CD4-positive, alpha-beta T cell treated with Interleukin-12 subunit alpha and Interleukin-12 subunit beta, for 1 hour (primary cell): ENCODE measurements around the gene UGT2B17.
"Not testable (repeated sequence)": the region's sequence is repeated elsewhere in the genome, so short reads cannot be mapped to it uniquely, and the experiment has no call there.

ENCODE experiments used
- DNase-seq: peaks from one replicate; pipeline ENCODE4 v3.0.0-alpha.2; 2020

UGT2B17 gene

DNA sequence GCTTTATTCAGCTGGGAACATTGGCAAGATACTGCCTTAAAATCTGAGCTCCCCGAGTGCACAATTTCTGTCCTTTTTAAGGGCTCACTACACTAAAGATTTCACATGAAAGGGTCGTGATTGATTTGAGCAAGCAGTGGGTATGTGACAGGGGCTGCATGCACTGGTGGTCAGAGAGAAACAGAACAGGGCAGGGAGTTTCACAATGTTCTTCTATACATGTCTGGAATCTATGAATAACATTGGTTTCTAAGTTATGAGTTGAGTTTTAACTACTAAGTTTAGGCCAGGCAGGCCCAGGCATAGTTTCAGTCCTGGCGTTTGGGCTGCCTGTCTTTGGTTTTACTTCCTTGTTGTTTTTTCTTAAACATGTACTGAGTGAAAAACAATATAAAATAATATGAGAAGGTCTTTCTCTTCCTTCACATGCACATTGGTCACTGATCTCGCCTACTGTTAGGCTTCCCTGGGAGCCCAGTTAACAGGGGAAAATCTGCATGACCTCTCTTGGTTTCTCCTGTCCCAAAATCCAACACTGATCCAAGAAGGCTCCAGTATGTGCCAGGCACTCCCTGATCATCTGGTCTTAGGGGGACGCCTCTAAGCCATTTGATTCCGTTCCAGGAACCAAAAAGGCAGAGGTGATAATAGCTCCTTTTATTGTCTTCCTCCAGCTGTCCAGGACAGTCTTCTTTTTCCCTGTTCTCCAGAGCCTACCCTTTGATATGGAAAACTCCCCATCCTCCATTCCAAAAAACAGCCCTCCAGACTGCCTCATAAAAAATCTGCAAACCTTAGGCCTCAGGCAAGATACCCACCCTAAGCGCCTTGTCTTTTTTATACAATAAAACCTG lies at the start of gene UGT2B17:
Gene UGT2B17 (minus strand): TSS at position 51 of the 854 bp plus-strand sequence. CDS start 7,838 bp downstream, outside the sequence.
- no peak for DNase-seq

DNA sequence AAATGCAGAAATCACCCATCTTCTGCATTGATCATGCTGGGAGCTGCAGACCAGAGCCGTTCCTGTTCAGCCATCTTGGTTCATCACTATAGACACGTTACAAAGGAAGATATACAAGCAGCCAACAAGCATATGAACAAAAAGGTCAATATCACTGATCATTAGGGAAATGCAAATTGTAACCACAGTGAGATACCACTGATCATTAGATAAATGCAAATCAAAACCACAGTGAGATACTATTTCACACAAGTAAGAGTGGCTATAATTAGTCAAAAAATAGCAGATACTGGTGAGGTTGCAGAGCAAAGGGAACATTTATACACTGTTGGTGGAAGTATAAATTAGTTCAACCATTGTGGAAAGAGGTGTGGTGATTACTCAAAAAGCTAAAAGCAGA lies 46.6 kb upstream of the UGT2B17 start:
- DNase-seq: not testable (repeated sequence)

DNA sequence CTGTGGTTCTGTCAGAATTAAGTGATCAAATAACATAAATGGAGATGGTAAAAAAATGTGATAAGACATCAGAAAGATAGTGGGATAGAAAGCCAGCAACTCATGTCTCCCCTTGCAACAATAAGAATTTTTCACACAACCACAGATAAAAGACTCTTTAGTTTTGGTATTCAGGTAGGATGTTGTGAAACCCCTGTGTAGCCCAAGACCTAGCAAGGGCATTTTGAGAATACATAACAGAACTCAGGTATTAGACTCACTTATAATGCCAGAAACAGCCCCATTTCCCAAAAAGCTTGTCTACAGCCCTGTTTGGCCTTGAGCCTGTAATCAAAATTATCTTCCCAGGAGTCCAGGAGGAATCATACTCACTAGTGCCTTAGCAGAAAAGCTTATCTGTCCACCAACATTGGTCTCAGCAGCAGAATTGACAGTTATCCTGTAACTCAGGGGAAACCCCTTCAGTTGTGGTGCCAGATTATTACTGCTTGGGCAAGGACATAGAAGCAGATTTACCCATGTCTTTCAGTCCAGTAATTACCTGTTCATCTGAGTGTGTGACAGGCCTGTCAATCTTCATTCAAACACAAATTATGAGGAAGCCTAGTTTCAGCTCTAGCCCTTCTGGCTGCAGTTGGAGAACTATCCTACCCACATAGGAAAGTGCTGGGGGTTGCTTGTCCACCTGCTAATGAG lies 41.0 kb upstream of the UGT2B17 start:
- no peak for DNase-seq

DNA sequence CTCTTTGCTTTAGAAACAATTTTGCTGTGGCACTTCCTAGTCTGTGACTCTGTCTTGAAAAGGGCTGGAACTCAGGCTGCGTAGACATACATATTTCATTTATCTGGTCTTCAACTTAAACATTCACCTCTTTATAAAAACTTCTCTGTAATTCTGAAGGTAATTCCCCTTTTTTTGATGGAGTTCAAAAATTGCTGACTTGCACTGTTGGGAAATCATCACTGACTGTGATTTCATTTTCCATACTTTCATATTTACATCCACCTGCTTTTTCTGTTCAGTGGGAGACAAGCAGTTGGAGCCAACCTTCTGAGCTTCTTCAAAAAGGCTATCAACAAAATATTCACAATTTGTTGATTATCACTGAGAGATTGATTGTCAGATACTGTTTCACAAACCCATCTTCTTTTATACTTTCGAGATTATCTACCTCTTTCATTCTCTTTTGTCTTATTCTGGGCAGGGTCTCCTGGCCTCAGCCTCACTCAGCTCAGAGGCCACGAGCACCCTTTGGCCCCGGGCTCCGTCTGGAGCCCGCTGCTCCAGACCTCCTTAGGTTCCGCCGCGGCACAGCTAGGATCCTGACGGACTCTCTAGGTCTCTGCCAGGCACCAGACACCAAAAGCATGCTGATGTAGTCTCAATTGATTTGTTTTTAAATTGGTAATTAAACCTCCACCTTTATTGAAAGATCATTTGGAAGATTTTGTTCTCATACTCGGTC lies 39.7 kb upstream of the UGT2B17 start:
- no peak for DNase-seq

DNA sequence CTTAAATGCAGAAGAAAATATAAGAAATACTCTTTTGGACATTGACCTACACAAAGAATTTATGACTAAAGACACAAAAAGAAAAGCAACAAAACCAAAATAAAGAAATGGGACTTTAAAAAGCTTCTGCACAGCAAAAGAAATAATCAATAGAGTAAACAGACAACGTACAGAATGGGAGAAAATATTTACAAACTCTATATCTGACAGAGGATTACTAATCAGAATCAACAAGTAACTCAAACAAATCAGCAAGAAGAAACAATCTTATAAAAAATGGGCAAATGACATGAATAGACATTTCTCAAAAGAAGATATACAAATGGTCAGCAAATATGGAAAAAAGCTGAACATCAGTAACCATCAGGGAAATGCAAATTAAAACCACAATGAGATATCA lies 37.6 kb upstream of the UGT2B17 start:
- DNase-seq: no peak

DNA sequence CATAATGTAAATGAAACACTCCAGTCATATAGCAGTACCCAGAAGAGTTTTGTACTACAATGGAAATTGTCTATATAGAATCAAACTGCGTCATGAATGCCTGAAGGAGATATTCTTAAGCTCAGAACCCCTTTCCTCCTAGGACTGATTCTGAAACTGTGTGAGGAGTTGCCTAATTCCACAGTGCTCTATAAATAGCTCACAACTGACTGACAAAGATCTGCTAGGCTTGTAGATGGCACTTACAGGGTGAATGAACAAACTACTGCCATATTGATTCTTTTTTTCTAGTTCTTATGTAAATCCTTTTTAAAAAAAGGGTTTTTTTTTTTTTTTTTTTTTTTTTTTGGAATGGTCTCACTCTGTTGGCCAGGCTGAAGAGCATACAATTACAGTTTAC lies 30.1 kb upstream of the UGT2B17 start:
- DNase-seq: no peak

DNA sequence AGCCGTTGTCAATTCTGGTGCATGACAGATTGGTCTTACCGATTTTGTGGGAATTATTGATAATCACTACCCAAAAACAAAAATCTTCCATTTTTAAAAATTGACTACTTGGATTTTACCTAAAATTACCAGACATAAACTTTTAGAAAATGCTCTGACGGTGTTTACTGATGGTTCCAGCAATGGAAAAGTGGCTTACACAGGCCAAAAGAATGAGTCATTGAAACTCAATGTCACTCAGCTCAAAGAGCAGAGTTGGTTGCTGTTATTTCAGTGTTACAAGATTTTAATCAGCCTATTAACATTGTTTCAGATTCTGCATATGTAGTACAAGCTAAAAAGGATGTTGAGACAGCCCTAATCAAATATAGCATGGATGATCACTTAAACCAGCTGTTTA lies 23.0 kb upstream of the UGT2B17 start:
- no peak for DNase-seq

DNA sequence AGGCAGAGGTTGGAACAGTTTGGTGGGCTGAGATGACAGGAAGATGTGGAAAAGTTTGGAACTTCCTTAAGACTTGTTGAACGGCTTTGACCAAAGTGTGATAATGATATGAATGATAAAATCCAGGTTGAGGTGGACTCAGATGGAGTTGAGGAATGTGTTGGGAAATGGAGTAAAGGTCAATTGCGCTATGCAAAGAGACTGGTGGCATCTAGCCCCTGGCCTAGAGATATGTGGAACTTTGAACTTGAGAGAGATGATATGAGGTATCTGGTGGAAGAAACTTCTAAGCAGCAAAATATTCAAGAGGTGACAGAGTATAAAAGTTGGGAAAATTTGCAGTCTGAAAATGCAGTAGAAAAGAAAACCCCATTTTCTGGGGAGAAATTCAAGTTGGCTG lies 21.4 kb upstream of the UGT2B17 start:
- DNase-seq: no peak

DNA sequence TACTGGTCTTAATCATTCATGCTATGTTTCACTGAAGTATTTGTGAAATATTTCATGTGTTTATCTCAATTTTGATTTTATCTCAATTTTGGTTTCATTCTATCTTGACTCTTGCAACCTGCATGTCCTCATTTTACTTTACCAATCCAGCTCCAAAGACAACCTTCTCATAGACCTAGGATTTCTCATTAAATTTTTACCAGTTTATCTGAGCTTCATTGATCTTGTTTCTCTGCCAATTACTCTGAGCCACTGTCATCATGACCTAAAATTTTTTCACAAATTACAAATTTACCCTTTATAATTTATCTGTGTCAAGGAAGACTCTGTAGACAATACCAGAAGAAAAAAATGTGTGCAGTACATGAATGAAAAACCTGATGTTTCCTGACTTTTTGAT lies 18.6 kb upstream of the UGT2B17 start:
- no peak for DNase-seq

DNA sequence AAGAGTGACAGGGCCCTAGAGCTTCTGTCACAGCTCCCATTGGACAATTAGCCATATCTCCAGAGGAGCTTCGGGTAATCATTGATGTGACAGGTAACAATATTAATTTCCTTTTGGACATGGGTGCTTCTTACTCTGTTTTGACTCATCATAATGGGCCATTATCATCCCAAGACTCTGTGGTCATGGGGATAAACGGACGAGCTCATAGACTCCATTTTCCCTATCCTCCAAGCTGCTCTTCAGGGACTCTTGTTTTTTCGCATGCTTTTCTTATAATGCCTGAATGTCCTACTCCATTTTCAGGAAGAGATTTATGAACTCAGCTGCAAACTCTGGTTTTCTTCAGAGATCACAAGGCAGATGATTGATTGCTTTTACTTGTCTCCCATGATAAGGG lies 17.0 kb upstream of the UGT2B17 start:
- no peak for DNase-seq

DNA sequence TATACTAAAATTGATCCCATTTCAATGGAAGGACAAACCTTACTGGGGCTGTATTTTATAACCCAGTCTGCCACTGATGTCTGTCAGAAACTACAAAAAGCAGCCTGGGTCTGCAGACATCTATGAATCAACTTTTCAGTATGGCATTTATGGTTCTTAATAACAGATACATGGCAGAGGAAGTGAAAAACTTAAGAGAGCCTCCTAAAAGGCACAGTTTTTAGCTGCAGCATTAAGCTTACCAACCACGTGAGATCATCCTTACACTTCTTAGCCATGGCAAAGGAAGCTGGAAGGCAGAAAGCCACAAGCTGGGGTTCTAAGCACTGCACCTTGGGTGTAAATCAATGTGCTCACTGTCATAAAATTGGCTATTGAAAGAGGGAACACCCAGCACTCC lies 16.6 kb upstream of the UGT2B17 start:
- no peak for DNase-seq

DNA sequence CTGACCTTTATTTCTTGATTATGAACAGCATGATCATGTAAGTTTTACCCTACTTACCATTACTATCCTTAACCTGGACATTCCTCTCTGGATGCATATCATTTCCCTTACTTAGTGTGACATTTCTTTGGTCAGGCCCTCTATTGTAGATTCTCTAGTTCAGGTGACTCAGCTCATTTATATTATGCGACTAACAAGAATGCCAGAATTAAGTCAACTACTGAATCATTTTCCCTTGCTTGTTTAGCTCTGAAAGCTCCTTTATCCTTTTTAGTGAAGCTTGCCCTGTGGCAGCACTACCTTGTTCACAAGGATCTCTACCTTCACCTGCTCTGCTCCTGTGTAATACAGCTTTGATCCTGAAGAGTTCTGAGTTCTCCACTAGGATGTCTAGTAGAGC lies 15.1 kb upstream of the UGT2B17 start:
- DNase-seq: no peak

DNA sequence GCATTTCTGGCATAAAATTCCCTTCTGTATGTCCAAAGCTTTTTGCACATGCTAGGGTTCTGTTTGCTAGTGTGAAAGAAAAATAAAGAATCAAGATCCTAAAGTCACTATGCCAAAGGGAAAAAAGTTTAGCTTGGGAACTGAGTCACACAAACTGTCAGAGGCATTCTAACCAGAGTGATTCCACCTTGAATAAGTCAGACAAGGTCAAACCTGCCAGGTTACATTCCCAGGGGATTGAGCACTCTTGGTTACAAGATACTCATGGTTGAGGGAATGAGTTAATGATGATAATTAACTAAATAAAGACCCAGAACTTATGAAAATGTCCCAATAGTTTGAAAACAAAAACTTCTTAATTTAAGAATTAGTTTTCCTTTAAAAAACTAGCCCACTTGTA lies 13.7 kb upstream of the UGT2B17 start:
- DNase-seq: no peak

DNA sequence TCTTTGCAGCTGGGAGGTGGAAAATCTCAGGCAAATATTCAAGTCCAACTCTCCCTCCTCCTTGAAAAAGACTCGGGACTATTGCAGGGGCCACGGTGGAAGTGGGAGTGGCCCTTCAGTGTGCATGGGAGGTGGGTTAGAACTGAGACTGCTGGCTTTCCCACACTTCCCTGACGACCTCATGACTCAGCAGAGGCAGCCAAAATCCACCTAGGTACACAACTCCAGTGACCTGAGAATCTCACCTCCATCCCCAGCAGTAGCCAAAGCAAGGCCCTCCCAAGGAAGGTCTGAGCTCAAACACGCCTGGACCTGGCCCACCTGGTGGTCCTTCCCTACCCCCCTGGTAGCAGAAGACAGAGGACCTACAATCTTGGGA lies 6.2 kb upstream of the UGT2B17 start:
- DNase-seq: no peak

DNA sequence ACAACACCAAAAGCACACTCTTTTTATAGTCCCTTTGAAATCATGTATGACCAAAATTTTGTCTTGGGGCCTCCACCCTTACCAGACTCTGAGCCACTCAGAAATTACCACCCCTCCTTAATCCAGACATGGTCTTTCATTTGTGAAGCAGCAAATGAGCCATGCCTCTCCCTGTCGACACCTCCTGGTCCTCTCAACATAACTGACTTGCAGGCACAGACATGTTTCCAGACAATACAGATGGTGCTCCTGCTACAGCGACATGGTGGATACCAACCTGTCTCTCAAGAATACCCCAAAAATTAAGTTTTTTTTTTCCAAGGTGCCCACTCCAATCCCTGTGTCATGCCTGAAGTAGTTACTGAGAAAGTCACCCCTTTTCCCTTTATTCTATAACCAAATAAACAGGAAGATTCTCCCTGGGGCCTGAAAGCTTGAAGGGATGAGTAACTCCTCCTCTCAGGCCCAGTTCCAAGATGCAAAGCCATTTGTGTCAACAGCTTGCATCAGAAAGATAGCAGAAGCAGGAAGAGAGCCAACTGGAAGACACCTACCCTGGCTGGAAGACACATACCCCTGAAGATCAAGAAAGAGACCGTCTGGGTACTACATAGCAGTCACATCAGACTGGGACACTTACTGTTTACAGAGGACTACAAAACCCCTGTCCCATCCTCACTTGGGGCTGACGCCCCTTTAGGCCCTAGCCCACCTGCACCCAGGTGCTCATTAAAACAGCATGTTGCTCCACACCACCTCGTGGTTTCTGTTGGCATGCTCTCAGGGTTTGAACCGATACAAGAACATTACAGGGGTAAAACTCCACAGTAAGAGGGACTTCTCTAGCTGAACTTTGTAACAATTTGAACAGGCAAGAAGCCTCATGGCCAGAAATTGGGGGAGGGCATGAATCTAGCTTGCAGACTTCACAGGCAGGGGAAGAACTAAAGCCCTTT lies 5.5 kb upstream of the UGT2B17 start:
- no peak for DNase-seq

DNA sequence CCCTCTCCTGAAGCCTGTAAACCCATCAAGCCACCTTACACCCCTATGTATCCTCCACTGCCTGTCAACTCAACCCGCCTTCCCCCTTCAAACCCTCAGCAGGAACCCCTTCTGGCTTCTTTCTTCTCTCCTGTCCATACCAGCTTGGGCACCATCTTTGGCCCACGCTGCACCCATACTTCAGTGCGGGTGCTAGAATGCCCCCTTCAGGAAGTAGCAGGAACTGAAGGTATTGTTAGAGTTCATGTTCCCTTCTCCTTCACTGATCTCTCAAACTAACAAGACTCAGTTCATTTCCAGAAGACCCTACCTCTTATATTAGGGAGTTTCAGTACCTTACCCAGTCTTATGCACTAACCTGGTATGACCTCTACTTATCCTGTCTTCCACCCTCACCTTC lies 1.5 kb upstream of the UGT2B17 start:
- no peak for DNase-seq

DNA sequence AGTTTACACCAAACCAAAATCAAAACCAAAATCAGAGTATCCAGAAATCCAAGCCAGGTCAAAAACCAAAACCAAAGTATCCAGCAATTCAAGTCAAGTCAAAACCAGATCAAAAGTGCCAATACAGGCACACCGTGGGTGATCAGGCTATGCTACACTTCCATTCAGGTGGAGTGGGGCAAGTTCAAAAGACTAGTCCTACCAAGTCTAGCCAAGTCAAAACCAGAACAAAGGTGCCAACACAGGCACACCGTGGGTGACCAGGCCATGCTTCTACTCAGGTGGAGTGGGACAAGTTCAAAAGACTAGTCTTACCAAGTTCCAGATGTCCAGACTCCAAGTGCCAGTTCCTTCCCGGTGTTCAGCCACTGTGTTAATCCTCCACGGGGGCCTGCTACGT lies 486 bp downstream of the UGT2B17 start:
- DNase-seq: not testable (repeated sequence)

DNA sequence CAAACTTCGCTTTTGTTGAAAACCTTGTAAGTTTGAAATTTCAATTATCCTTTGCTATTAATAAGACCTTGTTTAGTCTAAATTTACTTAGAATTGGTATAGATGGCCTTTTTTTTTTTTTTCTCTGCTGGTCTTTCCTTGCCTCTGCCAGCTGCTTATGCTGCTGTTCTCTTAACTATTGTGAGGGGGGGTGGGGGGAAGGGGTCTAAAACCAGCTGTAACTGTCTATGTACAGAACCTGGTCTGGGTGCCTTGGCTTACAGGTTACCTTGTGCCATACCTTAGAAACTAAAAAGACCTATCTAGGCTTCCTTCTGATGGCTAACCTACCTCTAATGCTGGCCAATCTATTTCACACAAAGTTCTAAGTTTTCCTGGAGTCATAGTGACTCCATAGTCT lies 1.0 kb downstream of the UGT2B17 start:
- DNase-seq: no peak

DNA sequence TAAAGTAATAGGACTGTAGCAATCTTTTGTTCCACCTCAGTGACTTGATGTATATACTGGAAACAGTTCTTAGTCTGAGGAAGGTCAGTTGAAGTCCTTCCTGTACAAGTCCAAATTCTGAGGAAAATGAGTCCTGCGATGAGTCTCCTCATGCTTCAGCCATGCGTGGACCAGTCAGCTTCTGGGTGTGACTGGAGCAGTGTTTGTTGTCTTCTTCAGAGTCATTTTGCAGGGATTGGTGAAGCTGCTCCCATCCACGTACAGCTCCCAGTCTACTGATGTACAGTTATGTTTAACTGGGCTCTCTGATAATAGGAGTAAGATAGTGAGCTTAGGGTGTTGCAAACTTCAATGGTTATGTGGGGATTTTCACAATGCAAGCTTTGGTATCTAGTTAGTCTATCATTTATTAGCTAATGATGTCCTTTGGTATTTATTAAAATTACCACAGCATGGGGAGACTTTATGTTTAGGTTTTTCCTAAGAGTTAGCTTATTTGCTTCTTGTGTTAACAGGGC lies 3.4 kb downstream of the UGT2B17 start:
- no peak for DNase-seq

DNA sequence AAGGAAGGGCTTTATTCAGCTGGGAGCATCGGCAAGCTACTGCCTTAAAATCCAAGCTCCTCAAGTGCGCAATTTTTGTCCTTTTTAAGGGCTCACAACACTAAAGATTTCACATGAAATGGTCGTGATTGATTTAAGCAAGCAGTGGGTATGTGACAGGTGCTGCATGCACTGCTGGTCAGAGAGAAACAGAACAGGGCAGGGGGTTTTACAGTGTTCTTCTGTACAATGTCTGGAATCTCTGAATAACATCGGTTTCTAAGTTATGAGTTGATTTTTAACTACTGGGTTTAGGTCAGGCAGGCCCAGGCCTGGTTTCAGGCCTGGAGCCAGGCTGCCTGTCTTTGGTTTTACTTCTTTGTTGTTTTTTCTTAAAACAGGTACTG lies 6.0 kb downstream of the UGT2B17 start:
- no peak for DNase-seq

DNA sequence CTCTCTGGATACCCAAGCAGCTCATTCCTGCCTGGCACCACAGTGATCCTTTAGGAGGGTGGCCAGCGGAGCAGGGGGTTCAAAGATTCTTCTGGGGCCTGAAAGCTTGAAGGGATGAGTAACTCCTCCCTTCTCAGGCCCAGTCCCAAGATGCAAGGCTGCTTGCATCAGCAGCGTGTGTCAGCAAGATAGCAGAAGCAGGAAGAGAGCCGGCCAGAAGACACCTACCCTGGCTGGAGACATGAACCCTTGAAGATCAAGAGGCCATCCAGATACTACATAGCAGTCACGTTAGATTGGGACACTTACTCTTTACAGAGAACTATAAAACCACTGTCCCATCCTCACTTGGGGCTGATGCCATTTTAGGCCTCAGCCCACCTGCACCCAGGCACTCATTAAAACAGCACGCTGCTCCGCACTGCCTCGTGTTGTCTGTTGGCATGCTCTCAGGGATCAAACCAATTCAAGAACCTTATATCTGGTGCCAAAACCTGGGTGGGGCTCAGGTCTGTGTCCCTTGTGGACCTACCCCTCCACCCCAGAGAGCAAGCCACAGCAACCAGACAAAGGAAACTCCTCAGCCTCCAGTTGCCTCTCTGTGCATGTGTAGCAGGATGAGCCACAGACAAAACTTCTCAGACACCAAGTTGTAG lies 6.5 kb downstream of the UGT2B17 start:
- DNase-seq: no peak

DNA sequence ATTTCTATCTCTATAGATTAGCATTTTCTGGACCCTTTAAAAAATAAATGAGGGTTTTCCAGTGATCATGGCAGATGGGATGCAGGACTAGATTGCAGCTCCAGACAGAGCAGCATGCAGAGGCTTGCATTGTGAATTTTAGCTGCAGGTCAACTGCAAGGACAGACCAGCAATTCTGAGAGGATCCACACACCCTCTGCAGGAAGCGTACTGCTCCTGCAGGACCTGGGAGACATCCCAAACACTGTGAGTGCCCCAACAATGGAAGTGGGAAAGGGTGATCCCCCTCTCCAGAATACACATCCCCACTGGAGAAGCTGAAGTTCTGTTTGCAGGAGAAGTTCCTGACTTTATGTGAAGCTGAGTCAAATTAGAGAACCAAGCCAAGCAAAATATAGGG lies 7.1 kb downstream of the UGT2B17 start:
- DNase-seq: not testable (repeated sequence)
